Measurements from ENCODE around the gene CTIF. TPM values are rescaled to one million over a fixed set of nuclear protein-coding genes. Genes with fewer than 3 reads are reported as not detected.
A peak's percentile ranks its signal among the peaks of the same experiment; 100 is the strongest.

CTIF gene
- total RNA-seq, 1 donor from 2014 or later, result 60.0 TPM

DNA sequence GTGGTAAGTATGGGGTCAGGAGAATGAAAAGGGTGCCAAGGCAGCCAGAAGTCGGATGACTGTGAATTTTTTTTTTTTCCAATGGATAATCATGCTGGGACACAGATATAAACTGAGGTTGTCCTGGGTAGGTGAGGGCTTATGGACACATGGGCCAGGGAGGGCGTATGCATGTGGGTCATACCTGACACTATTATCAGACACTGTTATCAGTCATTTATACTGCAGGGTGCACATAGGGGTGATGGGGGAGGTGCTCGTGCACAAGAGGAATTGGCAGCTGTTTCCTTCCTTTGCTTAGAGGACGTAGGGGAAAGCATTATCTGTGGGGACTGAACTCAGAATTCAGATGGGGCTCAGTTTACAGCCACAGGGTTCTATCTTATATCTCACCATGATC is 10.1 kb downstream of the CTIF start:
- Histone ChIP-seq H3K27me3 (ENCODE audit: low read depth) (no peaks in the 10 kb centered on the region), H3K4me3 (no peak overlapping the region), H3K4me1 (peaks cover 84% of the 10 kb centered on the region), H3K9me3 (replicated peaks) (no peaks in the 10 kb centered on the region), H3K36me3 (peaks cover 14% of the 10 kb centered on the region), H3K27ac (replicated peaks) (peak overlapping the region; percentile 75)
- DNase-seq, result no peak
- intact Hi-C loops (cut with micrococcal nuclease), result no loop called here
- no peak for TF ChIP-seq CTCF (IDR thresholded peaks at IDR 0.05; ENCODE audit: borderline replicate concordance)

GRCh38 chr18:48550101-48550729 is 11.4 kb downstream of the CTIF start:
- Histone ChIP-seq H3K9me3 (replicated peaks) (no peaks in the 10 kb centered on the region), H3K27ac (replicated peaks) (peak overlapping the region; percentile 75), H3K36me3 (peaks cover 24% of the 10 kb centered on the region), H3K27me3 (ENCODE audit: low read depth) (no peaks in the 10 kb centered on the region), H3K4me3 (no peak overlapping the region), H3K4me1 (peaks cover 84% of the 10 kb centered on the region)
- intact Hi-C loops (cut with micrococcal nuclease), result no loop called here
- DNase-seq, result no peak
- TF ChIP-seq CTCF (IDR thresholded peaks at IDR 0.05; ENCODE audit: borderline replicate concordance), result no peak

GRCh38 chr18:48551100-48551499 is 12.3 kb downstream of the CTIF start:
- Histone ChIP-seq H3K4me1 (peaks cover 79% of the 10 kb centered on the region), H3K4me3 (no peak overlapping the region), H3K36me3 (peaks cover 24% of the 10 kb centered on the region), H3K27ac (replicated peaks) (no peak overlapping the region), H3K9me3 (replicated peaks) (no peaks in the 10 kb centered on the region), H3K27me3 (ENCODE audit: low read depth) (no peaks in the 10 kb centered on the region)
- no peak for DNase-seq
- no peak for TF ChIP-seq CTCF (IDR thresholded peaks at IDR 0.05; ENCODE audit: borderline replicate concordance)
- intact Hi-C loops (cut with micrococcal nuclease), result no loop called here

GRCh38 chr18:48552130-48552529 is 13.3 kb downstream of the CTIF start:
- H3K4me1 ChIP-seq, result peaks cover 75% of the 10 kb centered on the region
- H3K27ac ChIP-seq (replicated peaks), result no peak overlapping the region
- H3K36me3 ChIP-seq, result peaks cover 24% of the 10 kb centered on the region
- H3K27me3 ChIP-seq (ENCODE audit: low read depth), result no peaks in the 10 kb centered on the region
- no peak for TF ChIP-seq CTCF (IDR thresholded peaks at IDR 0.05; ENCODE audit: borderline replicate concordance)
- no peak for DNase-seq
- H3K4me3 ChIP-seq, result no peak overlapping the region
- H3K9me3 ChIP-seq (replicated peaks), result no peaks in the 10 kb centered on the region
- intact Hi-C loops (cut with micrococcal nuclease), result no loop called here

DNA sequence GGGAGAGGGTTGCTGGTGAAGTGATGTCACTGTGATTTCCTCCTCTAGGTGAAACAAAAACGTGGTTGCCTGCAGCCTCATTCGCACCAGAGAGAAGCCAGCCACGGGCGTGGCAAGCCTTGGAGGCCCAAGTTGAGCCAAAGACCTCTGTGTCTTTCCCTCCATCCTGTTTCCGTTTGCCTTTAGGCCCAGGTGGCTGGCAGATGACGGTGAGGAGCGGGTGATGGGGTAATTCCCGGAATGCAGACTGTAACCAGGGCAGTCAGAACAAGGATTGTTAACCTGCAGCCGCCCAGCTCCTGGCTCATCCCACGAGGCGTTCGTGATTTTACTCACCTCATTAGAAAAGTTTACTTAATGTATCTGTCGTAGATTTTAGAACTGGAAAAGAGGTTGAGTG is 14.4 kb downstream of the CTIF start:
- no peak for DNase-seq
- H3K4me1 ChIP-seq, result peaks cover 74% of the 10 kb centered on the region
- H3K4me3 ChIP-seq, result no peak overlapping the region
- peaks cover 27% of the 10 kb centered on the region for H3K36me3 ChIP-seq
- no peaks in the 10 kb centered on the region for H3K27me3 ChIP-seq (ENCODE audit: low read depth)
- intact Hi-C loops (cut with micrococcal nuclease), result no loop called here
- TF ChIP-seq CTCF (IDR thresholded peaks at IDR 0.05; ENCODE audit: borderline replicate concordance), result no peak
- H3K9me3 ChIP-seq (replicated peaks), result no peaks in the 10 kb centered on the region
- no peak overlapping the region for H3K27ac ChIP-seq (replicated peaks)

All from left ventricle myocardium inferior (tissue), 1 donor.